Hepatocyte (in vitro differentiated cells): ENCODE data around the gene RPGRIP1. TPM values are rescaled to one million over a fixed set of nuclear protein-coding genes. Genes with fewer than 3 reads are reported as not detected.

Experiments
- DNase-seq: peaks from one replicate; pipeline ENCODE4 v3.0.0-alpha.2; 2016; ENCODE audit warnings: low spot score
- H2AFZ ChIP-seq: fragments of 200-600 bp; sonication (generic); 2 replicates; pipeline ENCODE4 v1.6.0; 2016; ENCODE audit warnings: antibody characterized with exemption, mild to moderate bottlenecking
- H3K27ac ChIP-seq: fragments of 200-600 bp; sonication (generic); 2 replicates; pipeline ENCODE4 v1.5.1; 2016; ENCODE audit warnings: mild to moderate bottlenecking
- H3K27me3 ChIP-seq: fragments of 200-600 bp; sonication (generic); 2 replicates; pipeline ENCODE4 v1.6.1; 2016
- H3K36me3 ChIP-seq: fragments of 200-600 bp; sonication (generic); replicated peaks from 2 replicates; pipeline ENCODE4 v1.5.1; 2016; ENCODE audit warnings: low read depth; ENCODE audit not compliant: insufficient read depth
- H3K4me1 ChIP-seq: fragments of 200-600 bp; sonication (generic); 2 replicates; pipeline ENCODE4 v1.5.1; 2016; ENCODE audit warnings: mild to moderate bottlenecking, moderate library complexity; ENCODE audit not compliant: insufficient read depth
- H3K4me2 ChIP-seq: fragments of 200-600 bp; sonication (generic); 2 replicates; pipeline ENCODE4 v1.6.0; 2016
- H3K4me3 ChIP-seq: fragments of 200-600 bp; sonication (generic); 2 replicates; pipeline ENCODE4 v1.5.1; 2016; ENCODE audit warnings: mild to moderate bottlenecking
- H3K79me2 ChIP-seq: fragments of 200-600 bp; sonication (generic); 2 replicates; pipeline ENCODE4 v1.6.0; 2017; ENCODE audit warnings: mild to moderate bottlenecking
- H3K9me2 ChIP-seq: fragments of 200-600 bp; sonication (generic); replicated peaks from 2 replicates; pipeline ENCODE4 v1.6.0; 2017; ENCODE audit warnings: mild to moderate bottlenecking; ENCODE audit not compliant: insufficient read depth
- H3K9me3 ChIP-seq: fragments of 200-600 bp; sonication (generic); 2 replicates; pipeline ENCODE4 v1.5.1; 2016; ENCODE audit warnings: low read depth, mild to moderate bottlenecking
- H4K20me1 ChIP-seq: fragments of 200-600 bp; sonication (generic); 2 replicates; pipeline ENCODE4 v1.6.0; 2016; ENCODE audit warnings: mild to moderate bottlenecking; ENCODE audit not compliant: insufficient read depth, poor library complexity, severe bottlenecking
- EZH2 ChIP-seq: fragments of 200-600 bp; sonication (generic); IDR thresholded peaks from 2 replicates; pipeline ENCODE4 v1.6.1; 2016; ENCODE audit warnings: antibody characterized with exemption, mild to moderate bottlenecking, borderline replicate concordance
- EZH2phosphoT487 ChIP-seq: fragments of 200-600 bp; sonication (generic); IDR thresholded peaks from one replicate; pipeline ENCODE4 v1.6.1; 2018; ENCODE audit warnings: antibody characterized with exemption, mild to moderate bottlenecking, low read depth, moderate library complexity; ENCODE audit not compliant: unreplicated experiment, severe bottlenecking
- WGBS: methylation state at CpG from one replicate; pipeline ENCODE4 v1.1.6; 2016; ENCODE audit warnings: low lambda C conversion rate; ENCODE audit errors: missing lambda C conversion rate; 5-methylcytosine and 5-hydroxymethylcytosine counted together
- polyA plus RNA-seq: library from polyadenylated mRNA; unstranded; fragments of >200 nt; fragmentation: Nextera tagmentation; extraction: Ambion mirVana; gene quantifications from 2 replicates; pipeline ENCODE4 v1.2.1, GENCODE V29; 2016
- total RNA-seq: library from RNA; depleted of rRNA; stranded (reverse); fragments of >200 nt; gene quantifications from 2 replicates; pipeline ENCODE4 v1.2.3, GENCODE V29; 2014
- TF ChIP-seq, protein P1 (sequence below): fragments of 200-600 bp; sonication (generic); IDR thresholded peaks from 2 replicates; pipeline ENCODE4 v1.5.1; 2016; ENCODE audit warnings: antibody characterized with exemption, mild to moderate bottlenecking; ENCODE audit not compliant: poor library complexity

The RPGRIP1 gene
- total and polyA plus RNA-seq, 2 experiments from 2014 or later = 0.07 TPM; not detected in 1

DNA sequence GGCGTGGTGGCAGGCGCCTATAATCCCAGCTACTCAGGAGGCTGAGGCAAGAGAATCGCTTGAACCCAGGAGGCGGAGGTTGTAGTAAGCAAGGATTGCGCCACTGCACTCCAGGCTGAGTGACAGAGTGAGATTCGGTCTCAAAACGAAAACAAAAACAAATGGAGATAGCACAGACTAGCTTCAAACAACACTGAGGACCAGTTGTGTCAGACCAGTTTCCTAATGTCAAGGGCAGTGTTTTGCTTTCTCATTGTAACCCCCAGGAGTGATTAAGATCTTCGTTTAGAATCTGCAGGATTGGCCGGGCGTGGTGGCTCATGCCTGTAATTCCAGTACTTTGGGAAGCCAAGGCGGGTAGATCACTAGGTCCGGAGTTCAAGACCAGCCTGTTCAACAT lies 18.5 kb downstream of the RPGRIP1 start:
- H3K9me2 ChIP-seq = no peaks in the 10 kb centered on the region
- 81% methylated on average over 12 of the region's 12 CpGs for WGBS
- H3K4me3 ChIP-seq = no peak overlapping the region
- no peaks in the 10 kb centered on the region for H3K4me1 ChIP-seq
- TF ChIP-seq EZH2 (no peak), EZH2phosphoT487 (no peak)
- TF ChIP-seq, protein P1, sequence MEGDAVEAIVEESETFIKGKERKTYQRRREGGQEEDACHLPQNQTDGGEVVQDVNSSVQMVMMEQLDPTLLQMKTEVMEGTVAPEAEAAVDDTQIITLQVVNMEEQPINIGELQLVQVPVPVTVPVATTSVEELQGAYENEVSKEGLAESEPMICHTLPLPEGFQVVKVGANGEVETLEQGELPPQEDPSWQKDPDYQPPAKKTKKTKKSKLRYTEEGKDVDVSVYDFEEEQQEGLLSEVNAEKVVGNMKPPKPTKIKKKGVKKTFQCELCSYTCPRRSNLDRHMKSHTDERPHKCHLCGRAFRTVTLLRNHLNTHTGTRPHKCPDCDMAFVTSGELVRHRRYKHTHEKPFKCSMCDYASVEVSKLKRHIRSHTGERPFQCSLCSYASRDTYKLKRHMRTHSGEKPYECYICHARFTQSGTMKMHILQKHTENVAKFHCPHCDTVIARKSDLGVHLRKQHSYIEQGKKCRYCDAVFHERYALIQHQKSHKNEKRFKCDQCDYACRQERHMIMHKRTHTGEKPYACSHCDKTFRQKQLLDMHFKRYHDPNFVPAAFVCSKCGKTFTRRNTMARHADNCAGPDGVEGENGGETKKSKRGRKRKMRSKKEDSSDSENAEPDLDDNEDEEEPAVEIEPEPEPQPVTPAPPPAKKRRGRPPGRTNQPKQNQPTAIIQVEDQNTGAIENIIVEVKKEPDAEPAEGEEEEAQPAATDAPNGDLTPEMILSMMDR = no peak
- H4K20me1 ChIP-seq = no peaks in the 10 kb centered on the region
- no peak for DNase-seq
- H3K4me2 ChIP-seq = no peak overlapping the region
- H3K79me2 ChIP-seq = no peaks in the 10 kb centered on the region
- H3K27ac ChIP-seq = no peak overlapping the region
- H2AFZ ChIP-seq = no peak overlapping the region
- H3K27me3 ChIP-seq = no peaks in the 10 kb centered on the region
- H3K9me3 ChIP-seq = no peaks in the 10 kb centered on the region
- H3K36me3 ChIP-seq = no peaks in the 10 kb centered on the region

DNA sequence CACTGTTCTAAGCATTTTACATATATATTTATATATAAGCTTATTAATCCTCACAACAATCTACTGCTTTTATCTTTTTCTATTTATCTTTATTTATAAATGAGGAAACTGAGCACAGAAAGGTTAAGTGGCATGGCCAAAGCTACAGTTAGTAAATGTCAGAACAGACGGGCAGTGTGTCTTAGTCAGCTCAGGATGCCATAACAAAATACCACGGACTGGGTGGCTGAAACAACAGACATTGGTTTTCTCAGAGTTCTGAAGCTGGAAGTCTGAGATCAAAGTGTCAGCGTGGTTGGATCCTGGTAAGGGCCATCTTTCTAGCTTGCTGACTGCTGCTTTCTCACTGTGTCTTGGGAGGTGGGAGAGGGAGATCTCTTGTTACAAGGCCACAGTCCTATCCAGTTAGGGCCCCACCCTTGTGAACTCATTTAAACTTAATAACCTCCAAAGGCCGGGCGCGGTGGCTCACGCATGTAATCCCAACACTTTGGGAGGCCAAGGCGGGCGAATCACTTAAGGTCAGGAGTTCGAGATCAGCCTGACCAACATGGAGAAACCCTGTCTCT lies 19.8 kb downstream of the RPGRIP1 start:
- Histone ChIP-seq H3K9me2 (no peaks in the 10 kb centered on the region), H3K4me3 (no peak overlapping the region), H2AFZ (no peak overlapping the region), H3K79me2 (no peaks in the 10 kb centered on the region), H3K4me1 (no peaks in the 10 kb centered on the region), H4K20me1 (no peaks in the 10 kb centered on the region), H3K4me2 (no peak overlapping the region), H3K27ac (no peak overlapping the region), H3K36me3 (no peaks in the 10 kb centered on the region), H3K27me3 (no peaks in the 10 kb centered on the region), H3K9me3 (no peaks in the 10 kb centered on the region)
- no peak for DNase-seq
- TF ChIP-seq, protein P1 = no peak
- TF ChIP-seq EZH2 (no peak), EZH2phosphoT487 (no peak)
- WGBS = 82% methylated on average over 10 of the region's 10 CpGs

DNA sequence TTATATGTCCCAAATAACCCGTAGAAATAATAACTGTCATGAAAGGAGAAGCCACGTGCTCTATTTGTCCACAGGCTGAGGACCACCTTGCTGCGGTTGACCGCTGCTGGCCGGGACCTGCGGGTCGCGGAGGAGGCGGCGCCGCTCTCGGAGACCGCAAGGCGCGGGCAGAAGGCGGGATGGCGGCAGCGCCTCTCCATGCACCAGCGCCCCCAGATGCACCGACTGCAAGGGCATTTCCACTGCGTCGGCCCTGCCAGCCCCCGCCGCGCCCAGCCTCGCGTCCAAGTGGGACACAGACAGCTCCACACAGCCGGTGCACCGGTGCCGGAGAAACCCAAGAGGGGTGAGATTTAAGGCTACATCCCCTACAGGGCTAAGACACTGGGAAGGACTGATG lies 21.0 kb downstream of the RPGRIP1 start:
- Histone ChIP-seq H3K27me3 (no peaks in the 10 kb centered on the region), H3K79me2 (no peaks in the 10 kb centered on the region), H3K4me3 (peak overlapping the region; percentile 16), H4K20me1 (no peaks in the 10 kb centered on the region), H3K4me2 (peak overlapping the region; percentile 91), H3K9me3 (no peaks in the 10 kb centered on the region), H3K4me1 (no peaks in the 10 kb centered on the region), H3K36me3 (no peaks in the 10 kb centered on the region), H3K27ac (no peak overlapping the region), H2AFZ (peak overlapping the region; percentile 71), H3K9me2 (no peaks in the 10 kb centered on the region)
- DNase-seq = peak; percentile 37
- TF ChIP-seq, protein P1 = no peak
- TF ChIP-seq EZH2phosphoT487 (no peak), EZH2 (no peak)
- 4% methylated on average over 30 of the region's 30 CpGs for WGBS
